SK-N-SH (cell line): ENCODE results near the gene SMARCE1. TPM values are rescaled to one million over a fixed set of nuclear protein-coding genes. Genes with fewer than 3 reads are reported as not detected.

Experiments used
- CTCF ChIA-PET: fragments of 300-600, 350-600 bp; formaldehyde crosslinking; extraction: SDS; loops from one replicate; lab custom pipeline; 2021; lab: Yijun Ruan, JAX
- POLR2A ChIA-PET: fragments of 350-600 bp; sonication (Branson Sonifier 250); formaldehyde crosslinking; extraction: SDS; loops from one replicate; lab custom pipeline; 2020; ENCODE audit warnings: antibody characterized with exemption, inconsistent platforms; lab: Yijun Ruan, JAX
- DNase-seq: peaks from one replicate; pipeline ENCODE4 v3.0.0; 2012
- H2AFZ ChIP-seq: fragments of 200-600 bp; sonication (generic); 2 replicates; pipeline ENCODE4 v1.8.1; 2016; ENCODE audit warnings: antibody characterized with exemption, mild to moderate bottlenecking, low read depth
- H3F3A ChIP-seq: fragments of 200-600 bp; sonication (generic); replicated peaks from 2 replicates; pipeline ENCODE3; 2016; ENCODE audit warnings: antibody characterized with exemption, mild to moderate bottlenecking; ENCODE audit not compliant: insufficient read depth
- H3K27ac ChIP-seq, 2 experiments: fragments of 200-500 bp in 1 of 2; fragments of 200-600 bp in 1 of 2; sonication (Bioruptor generic) in 1 of 2; sonication (generic), shearing (Covaris generic) in 1 of 2; 2 replicates each; pipeline versions ENCODE4 v1.5.1 to v1.6.1; 2014 to 2016; ENCODE audit warnings: low read depth in 2 of 2, inconsistent platforms in 1 of 2, low read length in 1 of 2, mild to moderate bottlenecking in 1 of 2, mixed read lengths in 1 of 2
- H3K27me3 ChIP-seq: fragments of 200-600 bp; sonication (generic), shearing (Covaris generic); 2 replicates; pipeline ENCODE4 v1.6.1; 2016; ENCODE audit warnings: mixed run types; ENCODE audit not compliant: insufficient read depth
- H3K36me3 ChIP-seq, 2 experiments: fragments of 200-500 bp in 1 of 2; fragments of 200-600 bp in 1 of 2; sonication (Bioruptor generic) in 1 of 2; sonication (generic) in 1 of 2; replicated peaks in 1 of 2; 2 replicates each; pipeline versions ENCODE3 to v1.5.1; 2014 to 2016; ENCODE audit warnings: low read length in 1 of 2, mild to moderate bottlenecking in 1 of 2; ENCODE audit not compliant: insufficient read depth in 2 of 2, control insufficient read depth in 1 of 2
- H3K4me1 ChIP-seq, 2 experiments: fragments of 200-500 bp in 1 of 2; fragments of 200-600 bp in 1 of 2; sonication (Bioruptor generic) in 1 of 2; sonication (generic), shearing (Covaris generic) in 1 of 2; 2 replicates each; pipeline versions ENCODE4 v1.5.1 to v1.6.1; 2014 to 2016; ENCODE audit warnings: low read depth in 1 of 2, low read length in 1 of 2, mixed run types in 1 of 2; ENCODE audit not compliant: insufficient read depth in 2 of 2, control insufficient read depth in 1 of 2
- H3K4me2 ChIP-seq: fragments of 200-600 bp; sonication (generic), shearing (Covaris generic); 2 replicates; pipeline ENCODE4 v1.6.1; 2017; ENCODE audit warnings: mixed run types
- H3K4me3 ChIP-seq, 2 experiments: fragments of 200-500 bp in 1 of 2; fragments of 200-600 bp in 1 of 2; sonication (Bioruptor generic) in 1 of 2; sonication (generic), shearing (Covaris generic) in 1 of 2; 2 replicates each; pipeline versions ENCODE4 v1.5.1 to v1.8.1; 2014 to 2016; ENCODE audit warnings: low read depth in 2 of 2, inconsistent platforms in 1 of 2, low read length in 1 of 2, mild to moderate bottlenecking in 1 of 2, mixed read lengths in 1 of 2, moderate library complexity in 1 of 2
- H3K79me2 ChIP-seq: fragments of 200-600 bp; sonication (generic); 2 replicates; pipeline ENCODE4 v1.8.1; 2017; ENCODE audit warnings: mild to moderate bottlenecking; ENCODE audit not compliant: insufficient read depth
- H3K9ac ChIP-seq: fragments of 200-600 bp; sonication (generic); 2 replicates; pipeline ENCODE4 v1.6.1; 2017; ENCODE audit warnings: mixed run types
- H3K9me2 ChIP-seq: fragments of 200-600 bp; sonication (generic); 2 replicates; pipeline ENCODE4 v1.6.1; 2017; ENCODE audit warnings: mixed run types
- H3K9me3 ChIP-seq: fragments of 200-600 bp; sonication (generic); 2 replicates; pipeline ENCODE4 v1.6.1; 2017; ENCODE audit warnings: mixed run types, mild to moderate bottlenecking, moderate library complexity
- H4K20me1 ChIP-seq: fragments of 200-600 bp; sonication (generic); 2 replicates; pipeline ENCODE4 v1.6.1; 2017; ENCODE audit warnings: mild to moderate bottlenecking, mixed run types; ENCODE audit not compliant: insufficient read depth
- ELF1 ChIP-seq: IDR thresholded peaks from 2 replicates; pipeline ENCODE4 v1.4.0; 2012
- EP300 ChIP-seq, 2 experiments: IDR thresholded peaks; 2 replicates each; pipeline versions ENCODE4 v1.4.0 to v1.6.1; 2012; ENCODE audit warnings: borderline replicate concordance in 1 of 2, low read depth in 1 of 2, low read length in 1 of 2
- FOXJ3 ChIP-seq: sonication (generic); formaldehyde crosslinking; IDR thresholded peaks from 2 replicates; pipeline ENCODE4 v1.5.1; 2020; ENCODE audit warnings: mild to moderate bottlenecking, missing genetic modification reagents
- JUND ChIP-seq: IDR thresholded peaks from 2 replicates; pipeline ENCODE4 v1.4.0; 2012
- MXI1 ChIP-seq: IDR thresholded peaks from 2 replicates; pipeline ENCODE4 v1.6.1; 2012; ENCODE audit warnings: mild to moderate bottlenecking, low read depth, low read length, improper control_type of control experiment
- NFIC ChIP-seq: IDR thresholded peaks from 2 replicates; pipeline ENCODE4 v1.4.0; 2012; ENCODE audit warnings: borderline replicate concordance
- NRF1 ChIP-seq: IDR thresholded peaks from 2 replicates; pipeline ENCODE4 v1.6.1; 2012; ENCODE audit warnings: low read depth, mild to moderate bottlenecking, low read length
- POLR2AphosphoS5 ChIP-seq: IDR thresholded peaks from 2 replicates; pipeline ENCODE4 v1.6.1; 2012; ENCODE audit warnings: low read depth, low read length
- RAD21 ChIP-seq: IDR thresholded peaks from 2 replicates; pipeline ENCODE4 v1.6.1; 2012; ENCODE audit warnings: mild to moderate bottlenecking, low read length
- RCOR1 ChIP-seq: fragments of 150-350 bp; IDR thresholded peaks from 2 replicates; pipeline ENCODE4 v1.6.1; 2017; ENCODE audit warnings: antibody characterized with exemption, low read length
- RFX5 ChIP-seq: IDR thresholded peaks from 2 replicates; pipeline ENCODE4 v1.6.1; 2012; ENCODE audit warnings: mild to moderate bottlenecking, improper control_type of control experiment, low read length
- SMC3 ChIP-seq: IDR thresholded peaks from 2 replicates; pipeline ENCODE4 v1.6.1; 2012; ENCODE audit warnings: low read depth, low read length, improper control_type of control experiment
- TCF12 ChIP-seq: IDR thresholded peaks from 2 replicates; pipeline ENCODE4 v1.4.0; 2012
- YY1 ChIP-seq: IDR thresholded peaks from 2 replicates; pipeline ENCODE4 v1.4.0; 2012; ENCODE audit warnings: low read depth, mild to moderate bottlenecking
- WGBS: methylation state at CpG from one replicate; pipeline ENCODE4 v1.1.6; 2017; ENCODE audit warnings: low lambda C conversion rate; 5-methylcytosine and 5-hydroxymethylcytosine counted together
- polyA plus RNA-seq, 3 experiments: library from polyadenylated mRNA; depleted of rRNA; stranded (reverse); fragments of >200 nt; gene quantifications; 2 replicates each; pipeline ENCODE4 v1.2.3, GENCODE V29; 2012
- TF ChIP-seq, protein P1 (sequence below): IDR thresholded peaks from 2 replicates; pipeline ENCODE4 v1.4.0; 2012; ENCODE audit warnings: low read depth
- TF ChIP-seq, protein P2 (sequence below): fragments of 200-600 bp; sonication (generic); IDR thresholded peaks from 2 replicates; pipeline ENCODE4 v1.6.1; 2017; ENCODE audit warnings: antibody characterized with exemption, mild to moderate bottlenecking, moderate library complexity
- TF ChIP-seq, protein P3 (sequence below): IDR thresholded peaks from 2 replicates; pipeline ENCODE4; 2012
- TF ChIP-seq, protein P4 (sequence below): IDR thresholded peaks from 2 replicates; pipeline ENCODE4 v1.4.0; 2012; ENCODE audit warnings: low read depth, borderline replicate concordance
- TF ChIP-seq, protein P5 (sequence below): IDR thresholded peaks from 2 replicates; pipeline ENCODE4 v1.6.1; 2012; ENCODE audit warnings: mild to moderate bottlenecking, low read depth, low read length, moderate library complexity

Gene SMARCE1
- polyA plus RNA-seq, 1 of the 3 experiments (the other 2 are of a cell fraction) = 45.9 TPM

DNA sequence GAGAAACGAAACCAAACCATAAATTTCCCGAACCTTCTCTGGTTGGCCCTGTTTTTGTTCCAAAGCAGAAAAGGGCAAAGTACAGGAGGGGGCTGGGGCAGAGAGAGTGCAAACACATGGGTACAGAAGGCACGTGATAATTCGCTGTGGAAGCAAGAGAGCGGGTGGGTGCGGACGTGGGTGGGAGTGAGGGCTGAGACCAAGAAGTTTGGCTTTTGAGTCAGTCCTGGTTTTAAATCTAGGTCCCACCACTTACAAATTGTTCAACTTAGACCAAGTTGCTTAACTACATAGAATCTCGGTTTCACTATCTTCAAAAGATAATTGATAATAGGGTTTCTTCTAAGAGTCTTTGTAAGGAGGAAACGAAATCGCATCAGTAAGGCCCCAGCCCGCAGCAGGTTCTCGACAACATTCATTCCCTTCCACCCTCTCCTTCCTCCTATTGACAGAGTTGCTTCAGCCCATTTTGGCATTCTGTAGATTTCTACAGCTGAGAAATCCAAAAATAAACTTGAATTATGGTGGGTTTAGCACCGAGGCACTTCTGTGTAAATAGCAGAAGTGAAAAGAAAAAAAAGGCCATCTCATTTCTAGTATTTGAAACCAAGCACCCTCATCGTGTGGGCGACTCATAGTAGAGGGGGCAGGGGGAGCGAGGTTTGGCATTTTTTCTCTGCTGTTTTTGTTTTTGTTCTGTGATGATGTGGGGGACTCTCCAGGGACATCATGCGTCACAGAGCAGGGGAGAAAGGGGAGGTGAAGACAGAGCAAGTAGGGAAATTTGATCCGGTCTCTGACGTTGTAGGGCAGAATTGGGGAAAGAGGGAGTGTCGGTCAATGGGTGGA lies 48.8 kb downstream of the SMARCE1 start:
- no peaks in the 10 kb centered on the region for H3K4me1 ChIP-seq
- ChIA-PET CTCF (no interaction called here), POLR2A (no interaction called here)
- H3K9ac ChIP-seq = no peak overlapping the region
- WGBS = 75% methylated on average over 20 of the region's 20 CpGs
- no peaks in the 10 kb centered on the region for H3K36me3 ChIP-seq
- H3K4me2 ChIP-seq = no peak overlapping the region
- H3K9me3 ChIP-seq = no peaks in the 10 kb centered on the region
- H3F3A ChIP-seq = no peaks in the 10 kb centered on the region
- H3K27ac ChIP-seq = no peak overlapping the region
- H3K27me3 ChIP-seq = peaks cover 13% of the 10 kb centered on the region; the same call in 1 of the 2 replicates
- no peak for TF ChIP-seq POLR2AphosphoS5
- TF ChIP-seq, protein P1, sequence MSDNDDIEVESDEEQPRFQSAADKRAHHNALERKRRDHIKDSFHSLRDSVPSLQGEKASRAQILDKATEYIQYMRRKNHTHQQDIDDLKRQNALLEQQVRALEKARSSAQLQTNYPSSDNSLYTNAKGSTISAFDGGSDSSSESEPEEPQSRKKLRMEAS = no peak
- no peak for DNase-seq
- no peaks in the 10 kb centered on the region for H3K9me2 ChIP-seq
- no peaks in the 10 kb centered on the region for H4K20me1 ChIP-seq
- H3K79me2 ChIP-seq = no peaks in the 10 kb centered on the region
- H3K4me3 ChIP-seq = no peak overlapping the region
- H2AFZ ChIP-seq = no peak overlapping the region

DNA sequence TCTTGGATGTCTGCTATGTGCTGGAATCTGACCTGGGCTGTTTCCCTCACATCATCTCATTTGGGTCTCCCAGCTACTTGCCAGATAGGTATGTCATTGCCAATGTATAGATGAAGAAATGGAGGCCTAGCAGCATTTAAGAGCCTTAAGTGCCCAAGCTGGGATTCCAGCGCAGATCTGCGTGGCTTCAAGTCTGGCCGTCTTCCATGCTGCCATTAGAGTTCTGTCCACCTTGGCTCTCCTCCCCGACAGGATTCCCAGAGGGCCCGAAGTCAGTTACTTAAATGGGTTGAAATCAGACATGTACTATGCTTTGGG lies 49.4 kb downstream of the SMARCE1 start:
- H3K4me3 ChIP-seq = no peak overlapping the region
- no peak overlapping the region for H2AFZ ChIP-seq
- ChIA-PET CTCF (no interaction called here), POLR2A (no interaction called here)
- WGBS = 68% methylated on average over 5 of the region's 5 CpGs
- no peaks in the 10 kb centered on the region for H3K4me1 ChIP-seq
- H4K20me1 ChIP-seq = no peaks in the 10 kb centered on the region
- DNase-seq = no peak
- no peaks in the 10 kb centered on the region for H3K9me3 ChIP-seq
- TF ChIP-seq POLR2AphosphoS5 (no peak), NRF1 (no peak), FOXJ3 (CRISPR knock-in tag) (no peak), RAD21 (no peak), NFIC (no peak), MXI1 (no peak), ELF1 (no peak), RFX5 (no peak), YY1 (no peak), TCF12 (no peak), JUND (no peak), EP300 (IDR thresholded peaks at IDR 0.05; ENCODE audit: borderline replicate concordance in 1 of 2, low read depth in 1 of 2, low read length in 1 of 2) (no peak), RCOR1 (no peak), SMC3 (no peak)
- TF ChIP-seq, protein P2, sequence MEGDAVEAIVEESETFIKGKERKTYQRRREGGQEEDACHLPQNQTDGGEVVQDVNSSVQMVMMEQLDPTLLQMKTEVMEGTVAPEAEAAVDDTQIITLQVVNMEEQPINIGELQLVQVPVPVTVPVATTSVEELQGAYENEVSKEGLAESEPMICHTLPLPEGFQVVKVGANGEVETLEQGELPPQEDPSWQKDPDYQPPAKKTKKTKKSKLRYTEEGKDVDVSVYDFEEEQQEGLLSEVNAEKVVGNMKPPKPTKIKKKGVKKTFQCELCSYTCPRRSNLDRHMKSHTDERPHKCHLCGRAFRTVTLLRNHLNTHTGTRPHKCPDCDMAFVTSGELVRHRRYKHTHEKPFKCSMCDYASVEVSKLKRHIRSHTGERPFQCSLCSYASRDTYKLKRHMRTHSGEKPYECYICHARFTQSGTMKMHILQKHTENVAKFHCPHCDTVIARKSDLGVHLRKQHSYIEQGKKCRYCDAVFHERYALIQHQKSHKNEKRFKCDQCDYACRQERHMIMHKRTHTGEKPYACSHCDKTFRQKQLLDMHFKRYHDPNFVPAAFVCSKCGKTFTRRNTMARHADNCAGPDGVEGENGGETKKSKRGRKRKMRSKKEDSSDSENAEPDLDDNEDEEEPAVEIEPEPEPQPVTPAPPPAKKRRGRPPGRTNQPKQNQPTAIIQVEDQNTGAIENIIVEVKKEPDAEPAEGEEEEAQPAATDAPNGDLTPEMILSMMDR = no peak
- TF ChIP-seq, protein P1 = no peak
- TF ChIP-seq, protein P3, sequence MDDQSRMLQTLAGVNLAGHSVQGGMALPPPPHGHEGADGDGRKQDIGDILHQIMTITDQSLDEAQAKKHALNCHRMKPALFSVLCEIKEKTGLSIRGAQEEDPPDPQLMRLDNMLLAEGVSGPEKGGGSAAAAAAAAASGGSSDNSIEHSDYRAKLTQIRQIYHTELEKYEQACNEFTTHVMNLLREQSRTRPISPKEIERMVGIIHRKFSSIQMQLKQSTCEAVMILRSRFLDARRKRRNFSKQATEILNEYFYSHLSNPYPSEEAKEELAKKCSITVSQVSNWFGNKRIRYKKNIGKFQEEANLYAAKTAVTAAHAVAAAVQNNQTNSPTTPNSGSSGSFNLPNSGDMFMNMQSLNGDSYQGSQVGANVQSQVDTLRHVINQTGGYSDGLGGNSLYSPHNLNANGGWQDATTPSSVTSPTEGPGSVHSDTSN = no peak
- TF ChIP-seq, protein P4, sequence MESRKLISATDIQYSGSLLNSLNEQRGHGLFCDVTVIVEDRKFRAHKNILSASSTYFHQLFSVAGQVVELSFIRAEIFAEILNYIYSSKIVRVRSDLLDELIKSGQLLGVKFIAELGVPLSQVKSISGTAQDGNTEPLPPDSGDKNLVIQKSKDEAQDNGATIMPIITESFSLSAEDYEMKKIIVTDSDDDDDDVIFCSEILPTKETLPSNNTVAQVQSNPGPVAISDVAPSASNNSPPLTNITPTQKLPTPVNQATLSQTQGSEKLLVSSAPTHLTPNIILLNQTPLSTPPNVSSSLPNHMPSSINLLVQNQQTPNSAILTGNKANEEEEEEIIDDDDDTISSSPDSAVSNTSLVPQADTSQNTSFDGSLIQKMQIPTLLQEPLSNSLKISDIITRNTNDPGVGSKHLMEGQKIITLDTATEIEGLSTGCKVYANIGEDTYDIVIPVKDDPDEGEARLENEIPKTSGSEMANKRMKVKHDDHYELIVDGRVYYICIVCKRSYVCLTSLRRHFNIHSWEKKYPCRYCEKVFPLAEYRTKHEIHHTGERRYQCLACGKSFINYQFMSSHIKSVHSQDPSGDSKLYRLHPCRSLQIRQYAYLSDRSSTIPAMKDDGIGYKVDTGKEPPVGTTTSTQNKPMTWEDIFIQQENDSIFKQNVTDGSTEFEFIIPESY = no peak
- TF ChIP-seq, protein P5, sequence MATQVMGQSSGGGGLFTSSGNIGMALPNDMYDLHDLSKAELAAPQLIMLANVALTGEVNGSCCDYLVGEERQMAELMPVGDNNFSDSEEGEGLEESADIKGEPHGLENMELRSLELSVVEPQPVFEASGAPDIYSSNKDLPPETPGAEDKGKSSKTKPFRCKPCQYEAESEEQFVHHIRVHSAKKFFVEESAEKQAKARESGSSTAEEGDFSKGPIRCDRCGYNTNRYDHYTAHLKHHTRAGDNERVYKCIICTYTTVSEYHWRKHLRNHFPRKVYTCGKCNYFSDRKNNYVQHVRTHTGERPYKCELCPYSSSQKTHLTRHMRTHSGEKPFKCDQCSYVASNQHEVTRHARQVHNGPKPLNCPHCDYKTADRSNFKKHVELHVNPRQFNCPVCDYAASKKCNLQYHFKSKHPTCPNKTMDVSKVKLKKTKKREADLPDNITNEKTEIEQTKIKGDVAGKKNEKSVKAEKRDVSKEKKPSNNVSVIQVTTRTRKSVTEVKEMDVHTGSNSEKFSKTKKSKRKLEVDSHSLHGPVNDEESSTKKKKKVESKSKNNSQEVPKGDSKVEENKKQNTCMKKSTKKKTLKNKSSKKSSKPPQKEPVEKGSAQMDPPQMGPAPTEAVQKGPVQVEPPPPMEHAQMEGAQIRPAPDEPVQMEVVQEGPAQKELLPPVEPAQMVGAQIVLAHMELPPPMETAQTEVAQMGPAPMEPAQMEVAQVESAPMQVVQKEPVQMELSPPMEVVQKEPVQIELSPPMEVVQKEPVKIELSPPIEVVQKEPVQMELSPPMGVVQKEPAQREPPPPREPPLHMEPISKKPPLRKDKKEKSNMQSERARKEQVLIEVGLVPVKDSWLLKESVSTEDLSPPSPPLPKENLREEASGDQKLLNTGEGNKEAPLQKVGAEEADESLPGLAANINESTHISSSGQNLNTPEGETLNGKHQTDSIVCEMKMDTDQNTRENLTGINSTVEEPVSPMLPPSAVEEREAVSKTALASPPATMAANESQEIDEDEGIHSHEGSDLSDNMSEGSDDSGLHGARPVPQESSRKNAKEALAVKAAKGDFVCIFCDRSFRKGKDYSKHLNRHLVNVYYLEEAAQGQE = no peak
- no peaks in the 10 kb centered on the region for H3F3A ChIP-seq
- no peaks in the 10 kb centered on the region for H3K36me3 ChIP-seq
- H3K4me2 ChIP-seq = no peak overlapping the region
- H3K79me2 ChIP-seq = no peaks in the 10 kb centered on the region
- H3K27me3 ChIP-seq = peaks cover 7% of the 10 kb centered on the region; the same call in 1 of the 2 replicates
- H3K9ac ChIP-seq = no peak overlapping the region
- no peaks in the 10 kb centered on the region for H3K9me2 ChIP-seq
- no peak overlapping the region for H3K27ac ChIP-seq
